H1 (cell line): ENCODE results near the gene OLR1. TPM values are rescaled to one million over a fixed set of nuclear protein-coding genes. Genes with fewer than 3 reads are reported as not detected.

Experiments
- BRCA1 ChIP-seq: IDR thresholded peaks from 2 replicates; pipeline ENCODE4 v1.6.1; 2012; ENCODE audit warnings: low read depth, low read length, improper control_type of control experiment
- CHD7 ChIP-seq: fragments of 300-600 bp; sonication (generic); IDR thresholded peaks from 2 replicates; pipeline ENCODE4 v1.7.1; 2012; ENCODE audit warnings: low read length, moderate library complexity, mild to moderate bottlenecking, inconsistent platforms; ENCODE audit not compliant: insufficient replicate concordance
- POLR2AphosphoS5 ChIP-seq: IDR thresholded peaks from 2 replicates; pipeline ENCODE4 v1.6.1; 2011; ENCODE audit warnings: low read depth, low read length
- SP4 ChIP-seq: IDR thresholded peaks from 2 replicates; pipeline ENCODE4 v1.6.1; 2012; ENCODE audit warnings: low read length, inconsistent platforms
- polyA plus RNA-seq, 7 experiments: library from polyadenylated mRNA; depleted of rRNA in 3 of 7; stranded (reverse) in 5 of 7; unstranded in 2 of 7; fragments of >200 nt in 5 of 7; fragments of 200-250 nt in 2 of 7; gene quantifications; 1 replicate in 5 of 7; 2 replicates in 1 of 7; 4 replicates in 1 of 7; pipeline versions ENCODE4 v1.2.1 to v1.2.3, GENCODE V29; 2011 to 2013; ENCODE audit warnings: missing spikeins in 2 of 7, mixed read lengths in 2 of 7
- total RNA-seq: library from RNA; stranded (reverse); fragmentation: NEBNext Ultra II Directional; extraction: Animal tissue kit (Norgen Biotek cat#: 25700); gene quantifications from 2 replicates; pipeline ENCODE4 v1.2.1, GENCODE V29; 2021

Gene OLR1
- total and polyA plus RNA-seq, 2 of the 8 experiments (the other 6 are each of a cell fraction or from before 2014, with no cell fraction given), result not detected

DNA sequence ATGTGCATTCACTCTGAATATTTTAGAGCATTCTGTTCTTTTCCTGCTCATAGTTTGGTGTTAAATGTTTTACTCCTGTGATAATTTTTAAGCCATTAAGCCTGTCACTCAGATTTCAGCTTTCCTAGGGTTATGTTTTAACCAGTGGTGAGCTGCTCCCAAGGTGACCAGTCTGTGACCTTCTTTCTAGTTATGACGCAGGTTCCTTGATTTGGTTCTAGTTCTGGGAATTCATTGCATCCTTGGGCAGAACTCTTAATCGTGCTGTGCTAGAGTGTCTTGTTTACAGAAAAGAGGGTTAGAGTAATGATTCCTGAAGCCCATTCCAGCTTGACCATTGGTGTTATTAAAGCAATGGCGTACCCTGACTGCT lies 42.9 kb upstream of the OLR1 start (continued):
- TF ChIP-seq CHD7 (no peak), POLR2AphosphoS5 (no peak), BRCA1 (no peak), SP4 (no peak)
